Measurements from ENCODE around the gene ME1. TPM values are rescaled to one million over a fixed set of nuclear protein-coding genes. Genes with fewer than 3 reads are reported as not detected.

ME1 gene
- total and polyA plus RNA-seq, 7 experiments from 2014 or later, result 0.19 to 0.49 (median 0.29) TPM; not detected in 3

- intact Hi-C loops (cut with micrococcal nuclease), result no loop called here
- ChIA-PET CTCF (no interaction called here), POLR2A (no interaction called here)
- Histone ChIP-seq H3K27ac (ENCODE audit: low read depth, low read length) (no peak overlapping the region), H3K4me3 (ENCODE audit: low read length) (no peak overlapping the region), H3K4me1 (ENCODE audit: control insufficient read depth in 2 of 2, insufficient read depth in 2 of 2, low read length in 2 of 2) (no peaks in the 10 kb centered on the region), H3K36me3 (ENCODE audit: control insufficient read depth in 2 of 3, insufficient read depth in 3 of 3, low read length in 3 of 3) (peaks cover 0 to 40% (median 3%) of the 10 kb centered on the region in 3 experiments), H3K9me3 (ENCODE audit: control insufficient read depth in 2 of 3, low read length in 3 of 3) (no peaks in the 10 kb centered on the region), H3K27me3 (ENCODE audit: control insufficient read depth in 2 of 2, insufficient read depth in 2 of 2, low read length in 2 of 2) (no peaks in the 10 kb centered on the region)
- Mint-ChIP-seq H3K27me3 (no peaks in the 10 kb centered on the region), H3K36me3 (peaks cover 7 to 48% (median 30%) of the 10 kb centered on the region in 5 donors), H3K27ac (peak overlapping the region in 1 of 9 donors; percentile 14), H3K9me3 (no peaks in the 10 kb centered on the region), H3K4me3 (no peak overlapping the region), H3K4me1 (peaks cover 0 to 32% (median 16%) of the 10 kb centered on the region in 7 donors)
- ATAC-seq, result no peak
- DNase-seq, result no peak
These were observed 250.4 kb downstream of the ME1 start for GRCh38 chr6:83180426-83180950.

DNA sequence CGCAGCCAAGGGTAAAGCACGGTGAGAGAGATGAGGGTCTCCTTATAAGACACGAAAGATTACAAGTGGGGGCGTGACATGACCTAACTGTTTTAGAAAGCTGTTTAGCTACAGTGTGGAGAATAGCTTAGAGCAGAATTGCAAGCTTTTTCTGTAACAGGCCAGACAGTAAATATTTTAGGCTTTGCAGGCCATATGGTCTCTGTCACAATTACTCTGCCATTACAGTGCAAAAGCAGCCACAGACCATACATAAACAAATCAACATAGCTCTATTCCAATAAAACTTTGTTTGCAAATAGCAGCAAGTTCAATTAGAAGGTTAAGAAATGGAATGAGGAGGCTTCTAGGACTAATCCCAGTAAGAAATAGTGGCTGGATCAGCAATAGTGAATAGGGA is 254.6 kb downstream of the ME1 start:
- ChIA-PET POLR2A (no interaction called here), CTCF (no interaction called here)
- Mint-ChIP-seq H3K27me3 (no peaks in the 10 kb centered on the region), H3K4me1 (peaks cover 0 to 14% (median 6%) of the 10 kb centered on the region in 7 donors), H3K36me3 (peaks cover 0 to 33% (median 16%) of the 10 kb centered on the region in 5 donors), H3K9me3 (no peaks in the 10 kb centered on the region), H3K27ac (peak overlapping the region in 3 of 9 donors; percentile 7 to 70 (median 11)), H3K4me3 (no peak overlapping the region)
- peaks cover 3 to 36% (median 10%) of the 10 kb centered on the region in 3 experiments for H3K36me3 ChIP-seq (ENCODE audit: control insufficient read depth in 2 of 3, insufficient read depth in 3 of 3, low read length in 3 of 3)
- DNase-seq (no peak), ATAC-seq (no peak)
- H3K27me3 ChIP-seq (ENCODE audit: control insufficient read depth in 2 of 2, insufficient read depth in 2 of 2, low read length in 2 of 2), result no peaks in the 10 kb centered on the region
- intact Hi-C loops (cut with micrococcal nuclease), result no loop called here
- H3K9me3 ChIP-seq (ENCODE audit: control insufficient read depth in 2 of 3, low read length in 3 of 3), result no peaks in the 10 kb centered on the region
- H3K4me3 ChIP-seq (ENCODE audit: low read length), result no peak overlapping the region
- no peak overlapping the region for H3K27ac ChIP-seq (ENCODE audit: low read depth, low read length)
- H3K4me1 ChIP-seq (ENCODE audit: control insufficient read depth in 2 of 2, insufficient read depth in 2 of 2, low read length in 2 of 2), result no peaks in the 10 kb centered on the region

DNA sequence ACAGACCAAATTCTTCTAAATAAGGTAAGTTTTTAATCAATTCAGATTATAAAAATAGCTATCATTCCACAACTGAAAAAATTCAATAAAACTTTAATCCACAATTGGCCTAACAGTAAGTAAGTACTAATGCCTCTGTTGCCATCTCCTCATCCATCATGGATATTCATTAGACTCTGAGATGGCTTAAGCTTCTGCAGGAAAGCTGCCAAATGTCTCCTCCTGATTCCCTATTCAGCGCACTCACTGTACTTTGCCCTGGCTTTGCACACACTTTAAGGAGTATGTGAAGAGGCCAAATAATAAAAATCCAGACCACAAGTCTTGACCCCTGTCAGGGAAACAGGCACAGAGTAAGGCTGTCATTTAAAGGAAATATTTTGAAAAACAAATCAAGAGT is 261.3 kb downstream of the ME1 start:
- CTCF ChIA-PET, result no interaction called here
- H3K4me1 Mint-ChIP-seq, result peaks cover 0 to 3% (median 0%) of the 10 kb centered on the region in 7 donors

GRCh38 chr6:83169106-83169505 is 261.7 kb downstream of the ME1 start:
- H3K36me3 ChIP-seq (ENCODE audit: control insufficient read depth in 2 of 3, insufficient read depth in 3 of 3, low read length in 3 of 3), result peaks cover 0 to 81% (median 18%) of the 10 kb centered on the region in 3 experiments
- no peaks in the 10 kb centered on the region for H3K4me1 ChIP-seq (ENCODE audit: control insufficient read depth in 2 of 2, insufficient read depth in 2 of 2, low read length in 2 of 2)
- Mint-ChIP-seq H3K27ac (peak overlapping the region in 2 of 9 donors; percentile 5 to 47), H3K4me3 (no peak overlapping the region), H3K4me1 (peaks cover 0 to 3% (median 0%) of the 10 kb centered on the region in 7 donors), H3K36me3 (peaks cover 7 to 54% (median 30%) of the 10 kb centered on the region in 5 donors), H3K9me3 (no peaks in the 10 kb centered on the region), H3K27me3 (no peaks in the 10 kb centered on the region)
- ChIA-PET POLR2A (no interaction called here), CTCF (no interaction called here)
- H3K27ac ChIP-seq (ENCODE audit: low read depth, low read length), result no peak overlapping the region
- H3K9me3 ChIP-seq (ENCODE audit: control insufficient read depth in 2 of 3, low read length in 3 of 3), result no peaks in the 10 kb centered on the region
- no peak for ATAC-seq
- H3K4me3 ChIP-seq (ENCODE audit: low read length), result no peak overlapping the region
- intact Hi-C loops (cut with micrococcal nuclease), result loop anchor here in 1 of 2 donors (2.0 kb wide), 1 partner anchor 46 kb away; no protein-coding TSS in a partner anchor
- no peak for DNase-seq
- H3K27me3 ChIP-seq (ENCODE audit: control insufficient read depth in 2 of 2, insufficient read depth in 2 of 2, low read length in 2 of 2), result no peaks in the 10 kb centered on the region

More for the DNA sequence above, 261.3 kb downstream of the ME1 start:
- no peaks in the 10 kb centered on the region for H3K4me1 ChIP-seq (ENCODE audit: control insufficient read depth in 2 of 2, insufficient read depth in 2 of 2, low read length in 2 of 2)
- H3K27me3 ChIP-seq (ENCODE audit: control insufficient read depth in 2 of 2, insufficient read depth in 2 of 2, low read length in 2 of 2), result no peaks in the 10 kb centered on the region
- no peaks in the 10 kb centered on the region for H3K27me3 Mint-ChIP-seq
- peak overlapping the region in 2 of 9 donors; percentile 18 to 42 for H3K27ac Mint-ChIP-seq
- ATAC-seq, result no peak
- H3K9me3 ChIP-seq (ENCODE audit: control insufficient read depth in 2 of 3, low read length in 3 of 3), result no peaks in the 10 kb centered on the region
- no peak overlapping the region for H3K27ac ChIP-seq (ENCODE audit: low read depth, low read length)
- H3K36me3 ChIP-seq (ENCODE audit: control insufficient read depth in 2 of 3, insufficient read depth in 3 of 3, low read length in 3 of 3), result peaks cover 0 to 77% (median 19%) of the 10 kb centered on the region in 3 experiments
- no peak overlapping the region for H3K4me3 Mint-ChIP-seq
- POLR2A ChIA-PET, result no interaction called here
- DNase-seq, result no peak
- no peak overlapping the region for H3K4me3 ChIP-seq (ENCODE audit: low read length)
- no peaks in the 10 kb centered on the region for H3K9me3 Mint-ChIP-seq
- peaks cover 6 to 54% (median 29%) of the 10 kb centered on the region in 5 donors for H3K36me3 Mint-ChIP-seq
- intact Hi-C loops (cut with micrococcal nuclease), result loop anchor here in 1 of 2 donors (2.0 kb wide), 1 partner anchor 45 kb away; no protein-coding TSS in a partner anchor

GRCh38 chr6:83168556-83168955 is 262.3 kb downstream of the ME1 start:
- ATAC-seq (no peak), DNase-seq (no peak)
- Histone ChIP-seq H3K4me1 (ENCODE audit: control insufficient read depth in 2 of 2, insufficient read depth in 2 of 2, low read length in 2 of 2) (no peaks in the 10 kb centered on the region), H3K36me3 (ENCODE audit: control insufficient read depth in 2 of 3, insufficient read depth in 3 of 3, low read length in 3 of 3) (peaks cover 0 to 84% (median 18%) of the 10 kb centered on the region in 3 experiments), H3K27ac (ENCODE audit: low read depth, low read length) (no peak overlapping the region), H3K4me3 (ENCODE audit: low read length) (no peak overlapping the region), H3K9me3 (ENCODE audit: control insufficient read depth in 2 of 3, low read length in 3 of 3) (no peaks in the 10 kb centered on the region), H3K27me3 (ENCODE audit: control insufficient read depth in 2 of 2, insufficient read depth in 2 of 2, low read length in 2 of 2) (no peaks in the 10 kb centered on the region)
- H3K27me3 Mint-ChIP-seq, result no peaks in the 10 kb centered on the region
- H3K27ac Mint-ChIP-seq, result peak overlapping the region in 2 of 9 donors; percentile 38 to 47
- H3K4me3 Mint-ChIP-seq, result no peak overlapping the region
- CTCF ChIA-PET, result no interaction called here
- peaks cover 0 to 3% (median 0%) of the 10 kb centered on the region in 7 donors for H3K4me1 Mint-ChIP-seq
- H3K9me3 Mint-ChIP-seq, result no peaks in the 10 kb centered on the region
- POLR2A ChIA-PET, result no interaction called here
- intact Hi-C loops (cut with micrococcal nuclease), result loop anchor here in 1 of 2 donors (2.0 kb wide), 1 partner anchor 46 kb away; no protein-coding TSS in a partner anchor
- H3K36me3 Mint-ChIP-seq, result peaks cover 7 to 58% (median 31%) of the 10 kb centered on the region in 5 donors

GRCh38 chr6:83167726-83168278 is 263.0 kb downstream of the ME1 start:
- Mint-ChIP-seq H3K27ac (peak overlapping the region in 1 of 9 donors; percentile 1), H3K4me3 (no peak overlapping the region), H3K27me3 (no peaks in the 10 kb centered on the region), H3K9me3 (no peaks in the 10 kb centered on the region), H3K4me1 (peaks cover 0 to 3% (median 0%) of the 10 kb centered on the region in 7 donors), H3K36me3 (peaks cover 7 to 56% (median 32%) of the 10 kb centered on the region in 5 donors)
- ATAC-seq (no peak), DNase-seq (no peak)
- no peak overlapping the region for H3K4me3 ChIP-seq (ENCODE audit: low read length)
- intact Hi-C loops (cut with micrococcal nuclease), result loop anchor here in 1 of 2 donors (2.0 kb wide), 1 partner anchor 47 kb away; no protein-coding TSS in a partner anchor
- no peak overlapping the region for H3K27ac ChIP-seq (ENCODE audit: low read depth, low read length)
- no peaks in the 10 kb centered on the region for H3K9me3 ChIP-seq (ENCODE audit: control insufficient read depth in 2 of 3, low read length in 3 of 3)
- H3K36me3 ChIP-seq (ENCODE audit: control insufficient read depth in 2 of 3, insufficient read depth in 3 of 3, low read length in 3 of 3), result peaks cover 0 to 84% (median 16%) of the 10 kb centered on the region in 3 experiments
- no peaks in the 10 kb centered on the region for H3K27me3 ChIP-seq (ENCODE audit: control insufficient read depth in 2 of 2, insufficient read depth in 2 of 2, low read length in 2 of 2)
- ChIA-PET CTCF (no interaction called here), POLR2A (no interaction called here)
- no peaks in the 10 kb centered on the region for H3K4me1 ChIP-seq (ENCODE audit: control insufficient read depth in 2 of 2, insufficient read depth in 2 of 2, low read length in 2 of 2)

Measured in naive thymus-derived CD4-positive, alpha-beta T cell (primary cell).